Ovary (tissue), 9 donors: Measurements from ENCODE around the gene EPN3. TPM values are rescaled to one million over a fixed set of nuclear protein-coding genes. Genes with fewer than 3 reads are reported as not detected.

Experiments used
- DNase-seq, 5 donors: peaks; one replicate each; pipeline ENCODE4 v3.0.0-alpha.2; 2019 to 2020
- H3K27ac ChIP-seq, 2 donors: fragments of 200-600 bp; one replicate each; pipeline versions ENCODE4 v1.5.1 to v1.8.0; 2019 to 2022
- H3K27me3 ChIP-seq: fragments of 200-600 bp; one replicate; pipeline ENCODE4 v1.8.0; 2022
- H3K36me3 ChIP-seq: fragments of 200-600 bp; sonication (generic); one replicate; pipeline ENCODE4 v1.5.1; 2019
- H3K4me1 ChIP-seq: one replicate; pipeline ENCODE4 v1.8.1; 2013; ENCODE audit warnings: mild to moderate bottlenecking, moderate library complexity; ENCODE audit not compliant: insufficient read depth
- H3K4me3 ChIP-seq: fragments of 200-600 bp; sonication (generic); one replicate; pipeline ENCODE4 v1.5.1; 2017
- H3K9me3 ChIP-seq, 2 donors: fragments of 200-600 bp in 1 of 2; sonication (generic) in 1 of 2; one replicate each; pipeline versions ENCODE4 v1.5.1 to v1.8.1; 2013 to 2019; ENCODE audit warnings: mild to moderate bottlenecking in 1 of 2, moderate library complexity in 1 of 2
- CTCF ChIP-seq, 3 donors: fragments of 450-650 bp in 2 of 3; fragments of 200-600 bp in 1 of 3; IDR thresholded peaks; one replicate each; pipeline versions ENCODE4 v1.5.1 to v1.8.0; 2016 to 2022; ENCODE audit warnings: antibody characterized with exemption in 3 of 3, mild to moderate bottlenecking in 1 of 3
- EP300 ChIP-seq: sonication (generic); formaldehyde crosslinking; IDR thresholded peaks from one replicate; pipeline ENCODE4 v1.6.1; 2017; ENCODE audit warnings: antibody characterized with exemption
- POLR2A ChIP-seq: fragments of 450-650 bp; IDR thresholded peaks from one replicate; pipeline ENCODE4 v1.6.1; 2017; ENCODE audit warnings: antibody characterized with exemption, mild to moderate bottlenecking, moderate library complexity
- WGBS, 3 donors: extraction: QIAGEN DNeasy Blood & Tissue Kit in 1 of 3; methylation state at CpG; one replicate each; pipeline versions ENCODE4 v1.1.5 to v1.1.7; 2013 to 2017; 5-methylcytosine and 5-hydroxymethylcytosine counted together
- intact Hi-C, 4 donors: fragments of 100-400 bp; cut with DNase I; formaldehyde crosslinking; loops; one replicate each; pipeline versions ENCODE4 v1.11.0 to v1.15.1; 2022 to 2023
- polyA plus RNA-seq, 2 donors: library from polyadenylated mRNA; stranded (reverse); fragments of 200-250 nt in 1 of 2; fragments of 350-450 nt in 1 of 2; fragmentation: Illumina TruSeq in 1 of 2; extraction: RNeasy Lipid Tissue Mini Kit (QIAGEN cat#74804) in 1 of 2; gene quantifications; one replicate each; pipeline ENCODE4 v1.2.3, GENCODE V29; 2013 to 2014
- total RNA-seq, 7 donors: library from RNA; depleted of rRNA in 2 of 7; stranded (reverse); fragments of >200 nt in 2 of 7; fragmentation: NEBNext Ultra II Directional in 3 of 7; extraction: Animal tissue kit (Norgen Biotek cat#: 25700) in 3 of 7; gene quantifications; one replicate each; pipeline versions ENCODE4 v1.1.0 to v1.2.4, GENCODE V29; 2016 to 2023
- donor health status: DM: no; HTN: no; CAD: no; lungs with moderate emphysema.
- donor health status: DM: no; HTN: no; CAD: no.
- donor health status: Bipolar disorder and iron deficiency.
- donor health status: DM: yes; HTN: yes; CAD: no.
- donor health status: DM: no; HTN: no; CAD: no.
- donor health status: DM: yes; HTN: yes; CAD: no.

Gene EPN3
- total and polyA plus RNA-seq, 9 donors = 6.2 to 33.4 (median 21.0) TPM

GRCh38 chr17:50538549-50539410, 6.2 kb downstream of the EPN3 start:
- no peak overlapping the region for H3K4me3 ChIP-seq
- H3K9me3 ChIP-seq = no peaks in the 10 kb centered on the region
- 69 to 73% (median 71%) methylated on average over 20 of the region's 20 CpGs for WGBS, 3 donors
- no peaks in the 10 kb centered on the region for H3K27me3 ChIP-seq
- peak in 1 of 5 donors; percentile 55 for DNase-seq
- peaks cover 9% of the 10 kb centered on the region for H3K4me1 ChIP-seq
- H3K36me3 ChIP-seq = no peaks in the 10 kb centered on the region
- no peak overlapping the region for H3K27ac ChIP-seq
- intact Hi-C loops = loop anchor here in 2 of 4 donors (10.0 kb wide), 1 partner anchor 54 kb away; no protein-coding TSS in a partner anchor
- TF ChIP-seq POLR2A (no peak), CTCF (IDR thresholded peaks at IDR 0.05) (no peak), EP300 (no peak)

- intact Hi-C loops = loop anchor here (5.0 to 10.0 kb wide), 4 partner anchors 33 to 295 kb away; partner anchors contain the start of genes MYCBPAP (in 1 of the 4) and WFIKKN2 (in 1 of the 4)
- Histone ChIP-seq H3K4me1 (peaks cover 6% of the 10 kb centered on the region), H3K36me3 (no peaks in the 10 kb centered on the region), H3K27me3 (no peaks in the 10 kb centered on the region), H3K4me3 (no peak overlapping the region), H3K9me3 (no peaks in the 10 kb centered on the region), H3K27ac (no peak overlapping the region)
- TF ChIP-seq CTCF (IDR thresholded peaks at IDR 0.05) (no peak), EP300 (no peak), POLR2A (no peak)
- 78 to 84% (median 79%) methylated on average over 15 of the region's 15 CpGs for WGBS, 3 donors
- peak in 1 of 5 donors; percentile 50 for DNase-seq
These were observed 7.4 kb downstream of the EPN3 start for GRCh38 chr17:50539762-50540559.

- WGBS, 3 donors = 88 to 90% (median 89%) methylated on average over 11 of the region's 11 CpGs
- TF ChIP-seq POLR2A = no peak
- TF ChIP-seq EP300 = no peak
- no peak for TF ChIP-seq CTCF (IDR thresholded peaks at IDR 0.05)
- H3K4me3 ChIP-seq = no peak overlapping the region
- no peaks in the 10 kb centered on the region for H3K27me3 ChIP-seq
- H3K36me3 ChIP-seq = no peaks in the 10 kb centered on the region
- intact Hi-C loops = loop anchor here in 2 of 4 donors (5.0 to 10.0 kb wide), 3 partner anchors 33 to 294 kb away; partner anchors contain the start of genes MYCBPAP (in 1 of the 2) and WFIKKN2 (in 1 of the 2)
- peak overlapping the region; percentile 15 to 77 for H3K27ac ChIP-seq
- DNase-seq = peak in 3 of 5 donors; percentile 22 to 47 (median 46)
- no peaks in the 10 kb centered on the region for H3K9me3 ChIP-seq
- peaks cover 6% of the 10 kb centered on the region for H3K4me1 ChIP-seq
These were observed 8.2 kb downstream of the EPN3 start for GRCh38 chr17:50540560-50541401.

GRCh38 chr17:50541402-50541715, 8.8 kb downstream of the EPN3 start:
- intact Hi-C loops = loop anchor here in 2 of 4 donors (5.0 to 10.0 kb wide), 3 partner anchors 34 to 293 kb away; partner anchors contain the start of genes MYCBPAP (in 1 of the 2) and WFIKKN2 (in 1 of the 2)
- Histone ChIP-seq H3K27ac (peak overlapping the region; percentile 15 to 77), H3K4me1 (peaks cover 6% of the 10 kb centered on the region), H3K27me3 (no peaks in the 10 kb centered on the region), H3K4me3 (peak overlapping the region; percentile 52), H3K9me3 (no peaks in the 10 kb centered on the region), H3K36me3 (no peaks in the 10 kb centered on the region)
- WGBS, 3 donors = 65 to 71% (median 67%) methylated on average over 9 of the region's 9 CpGs
- no peak for DNase-seq
- TF ChIP-seq EP300 (no peak), CTCF (IDR thresholded peaks at IDR 0.05) (no peak), POLR2A (no peak)
